Uterus (tissue), 2 donors: ENCODE data around the gene STK39.

ENCODE experiments used
- POLR2A ChIP-seq, 2 donors: fragments of 450-650 bp; IDR thresholded peaks; one replicate each; pipeline ENCODE4 v1.6.1; 2016; ENCODE audit warnings: antibody characterized with exemption in 2 of 2, mild to moderate bottlenecking in 1 of 2, moderate library complexity in 1 of 2
- TF ChIP-seq, protein P1 (sequence below), 4 experiments: fragments of 200-600 bp in 2 of 4; fragments of 450-650 bp in 2 of 4; sonication (generic) in 2 of 4; IDR thresholded peaks; one replicate each; pipeline ENCODE4 v1.5.1; 2016 to 2019; ENCODE audit warnings: antibody characterized with exemption in 4 of 4, mild to moderate bottlenecking in 2 of 4, moderate library complexity in 1 of 4

DNA sequence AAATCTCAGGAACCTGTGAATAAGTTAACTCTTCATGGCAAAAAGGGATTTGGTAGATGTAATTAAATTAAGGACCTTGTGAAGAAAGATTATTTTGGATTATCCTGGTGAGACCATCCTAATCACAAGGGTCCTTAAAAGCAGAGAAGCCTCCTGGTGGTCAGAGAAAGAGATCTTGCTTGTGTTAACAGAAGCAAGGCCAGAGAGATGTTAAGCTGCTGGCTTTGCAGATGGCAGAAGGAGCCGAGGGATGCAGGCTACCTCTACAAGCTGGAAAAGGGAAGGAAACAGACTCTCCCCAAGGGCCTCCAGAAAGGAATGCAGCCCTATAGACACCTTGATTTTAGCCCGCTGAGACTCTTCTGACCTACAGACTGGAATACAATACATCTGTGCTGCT lies 197.0 kb downstream of the STK39 start:
- TF ChIP-seq POLR2A (IDR thresholded peaks at IDR 0.05) = no peak
- TF ChIP-seq, protein P1, sequence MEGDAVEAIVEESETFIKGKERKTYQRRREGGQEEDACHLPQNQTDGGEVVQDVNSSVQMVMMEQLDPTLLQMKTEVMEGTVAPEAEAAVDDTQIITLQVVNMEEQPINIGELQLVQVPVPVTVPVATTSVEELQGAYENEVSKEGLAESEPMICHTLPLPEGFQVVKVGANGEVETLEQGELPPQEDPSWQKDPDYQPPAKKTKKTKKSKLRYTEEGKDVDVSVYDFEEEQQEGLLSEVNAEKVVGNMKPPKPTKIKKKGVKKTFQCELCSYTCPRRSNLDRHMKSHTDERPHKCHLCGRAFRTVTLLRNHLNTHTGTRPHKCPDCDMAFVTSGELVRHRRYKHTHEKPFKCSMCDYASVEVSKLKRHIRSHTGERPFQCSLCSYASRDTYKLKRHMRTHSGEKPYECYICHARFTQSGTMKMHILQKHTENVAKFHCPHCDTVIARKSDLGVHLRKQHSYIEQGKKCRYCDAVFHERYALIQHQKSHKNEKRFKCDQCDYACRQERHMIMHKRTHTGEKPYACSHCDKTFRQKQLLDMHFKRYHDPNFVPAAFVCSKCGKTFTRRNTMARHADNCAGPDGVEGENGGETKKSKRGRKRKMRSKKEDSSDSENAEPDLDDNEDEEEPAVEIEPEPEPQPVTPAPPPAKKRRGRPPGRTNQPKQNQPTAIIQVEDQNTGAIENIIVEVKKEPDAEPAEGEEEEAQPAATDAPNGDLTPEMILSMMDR (IDR thresholded peaks at IDR 0.05) = no peak
